ENCODE data around the gene SPA17. TPM values are rescaled to one million over a fixed set of nuclear protein-coding genes. Genes with fewer than 3 reads are reported as not detected.

Gene SPA17
- polyA plus RNA-seq, 3 donors = 0.75 to 6.7 (median 4.2) TPM

DNA sequence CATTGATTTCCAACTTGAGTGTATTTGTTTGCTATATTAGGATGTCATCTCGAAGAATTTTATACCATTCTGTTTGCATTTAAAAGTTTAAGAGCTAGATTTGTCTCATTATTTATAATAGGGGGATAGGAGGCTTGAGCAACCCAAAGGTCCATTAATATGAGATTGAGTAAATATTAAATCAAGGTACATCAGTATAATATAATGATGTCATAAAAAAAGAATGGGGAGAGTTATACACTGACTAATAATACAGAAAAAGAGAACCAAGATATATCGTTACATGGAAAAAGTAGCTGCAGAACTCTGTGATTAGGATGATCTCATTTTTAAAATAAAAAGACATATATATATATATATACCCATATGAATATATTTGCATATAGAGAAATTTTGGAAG, 19.4 kb downstream of the SPA17 start:
- no CpG with 5 or more reads among the region's 2 CpGs for WGBS (ENCODE audit: insufficient coverage)
- Histone ChIP-seq H3K36me3 (replicated peaks in 1 of 2; ENCODE audit: control insufficient read depth in 1 of 2, insufficient read depth in 2 of 2, low read length in 2 of 2) (no peaks in the 10 kb centered on the region), H3K4me2 (replicated peaks; ENCODE audit: extremely low read depth, low read length, poor library complexity, severe bottlenecking) (no peak overlapping the region), H4K20me1 (ENCODE audit: insufficient read depth, low read length) (no peaks in the 10 kb centered on the region), H3K9ac (ENCODE audit: insufficient read depth, low read length, poor library complexity, severe bottlenecking) (no peak overlapping the region), H3K27ac (ENCODE audit: low read depth in 1 of 2, low read length in 2 of 2) (no peak overlapping the region), H2AFZ (ENCODE audit: insufficient read depth, low read depth, low read length, poor library complexity, severe bottlenecking) (no peak overlapping the region), H3K9me3 (replicated peaks in 1 of 2; ENCODE audit: control insufficient read depth in 1 of 2, insufficient read depth in 1 of 2, low read length in 2 of 2) (no peaks in the 10 kb centered on the region), H3K27me3 (ENCODE audit: control insufficient read depth in 2 of 2, insufficient read depth in 2 of 2, low read length in 2 of 2) (peaks cover 0 to 2% of the 10 kb centered on the region in 2 donors), H3K4me1 (ENCODE audit: control insufficient read depth in 1 of 2, insufficient read depth in 2 of 2, low read length in 2 of 2) (no peaks in the 10 kb centered on the region), H3K4me3 (replicated peaks in 1 of 3; ENCODE audit: low read depth in 2 of 3, low read length in 3 of 3) (no peak overlapping the region), H3K79me2 (ENCODE audit: insufficient read depth, low read length) (no peaks in the 10 kb centered on the region)
- H3K27me3 Mint-ChIP-seq (ENCODE audit: low read depth in 3 of 3) = peaks cover 0 to 2% (median 0%) of the 10 kb centered on the region in 3 donors
- H3K27ac Mint-ChIP-seq = no peak overlapping the region
- intact Hi-C loops (cut with micrococcal nuclease) = no loop called here
- H3K36me3 Mint-ChIP-seq = no peaks in the 10 kb centered on the region
- no peak for DNase-seq
- peaks cover 15% of the 10 kb centered on the region for H3K4me1 Mint-ChIP-seq
- no peak overlapping the region for H3K4me3 Mint-ChIP-seq
- H3K9me3 Mint-ChIP-seq = peaks cover 0 to 7% (median 0%) of the 10 kb centered on the region in 7 donors
- TF ChIP-seq, protein P1, sequence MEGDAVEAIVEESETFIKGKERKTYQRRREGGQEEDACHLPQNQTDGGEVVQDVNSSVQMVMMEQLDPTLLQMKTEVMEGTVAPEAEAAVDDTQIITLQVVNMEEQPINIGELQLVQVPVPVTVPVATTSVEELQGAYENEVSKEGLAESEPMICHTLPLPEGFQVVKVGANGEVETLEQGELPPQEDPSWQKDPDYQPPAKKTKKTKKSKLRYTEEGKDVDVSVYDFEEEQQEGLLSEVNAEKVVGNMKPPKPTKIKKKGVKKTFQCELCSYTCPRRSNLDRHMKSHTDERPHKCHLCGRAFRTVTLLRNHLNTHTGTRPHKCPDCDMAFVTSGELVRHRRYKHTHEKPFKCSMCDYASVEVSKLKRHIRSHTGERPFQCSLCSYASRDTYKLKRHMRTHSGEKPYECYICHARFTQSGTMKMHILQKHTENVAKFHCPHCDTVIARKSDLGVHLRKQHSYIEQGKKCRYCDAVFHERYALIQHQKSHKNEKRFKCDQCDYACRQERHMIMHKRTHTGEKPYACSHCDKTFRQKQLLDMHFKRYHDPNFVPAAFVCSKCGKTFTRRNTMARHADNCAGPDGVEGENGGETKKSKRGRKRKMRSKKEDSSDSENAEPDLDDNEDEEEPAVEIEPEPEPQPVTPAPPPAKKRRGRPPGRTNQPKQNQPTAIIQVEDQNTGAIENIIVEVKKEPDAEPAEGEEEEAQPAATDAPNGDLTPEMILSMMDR (IDR thresholded peaks at IDR 0.05) = no peak

DNA sequence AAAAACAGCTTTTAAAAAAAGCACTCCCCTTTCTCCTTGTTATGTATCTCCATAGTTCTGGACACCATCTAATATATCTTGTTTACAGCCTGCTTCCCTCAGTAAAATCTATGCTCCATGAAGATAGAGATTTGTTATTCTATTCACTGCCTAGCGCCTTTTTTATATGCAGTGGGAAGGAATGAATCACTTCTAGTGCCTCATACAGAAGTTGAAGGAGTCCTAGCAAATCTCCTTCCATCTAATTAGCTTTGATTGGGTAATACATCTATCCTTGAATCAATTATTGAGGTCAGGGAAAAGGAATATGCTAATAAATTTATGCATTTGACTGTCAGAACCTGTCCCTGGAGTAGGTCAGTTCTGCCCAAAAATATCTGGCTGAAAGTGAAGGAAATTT, 25.8 kb downstream of the SPA17 start:
- Mint-ChIP-seq H3K4me3 (no peak overlapping the region), H3K36me3 (no peaks in the 10 kb centered on the region), H3K9me3 (peaks cover 0 to 11% (median 2%) of the 10 kb centered on the region in 7 donors), H3K27ac (no peak overlapping the region), H3K4me1 (peaks cover 5% of the 10 kb centered on the region), H3K27me3 (ENCODE audit: low read depth in 3 of 3) (peaks cover 0 to 2% (median 1%) of the 10 kb centered on the region in 3 donors)
- Histone ChIP-seq H3K9ac (ENCODE audit: insufficient read depth, low read length, poor library complexity, severe bottlenecking) (no peak overlapping the region), H3K4me2 (replicated peaks; ENCODE audit: extremely low read depth, low read length, poor library complexity, severe bottlenecking) (no peak overlapping the region), H3K9me3 (replicated peaks in 1 of 2; ENCODE audit: control insufficient read depth in 1 of 2, insufficient read depth in 1 of 2, low read length in 2 of 2) (peaks cover 0 to 6% of the 10 kb centered on the region in 2 donors), H3K36me3 (replicated peaks in 1 of 2; ENCODE audit: control insufficient read depth in 1 of 2, insufficient read depth in 2 of 2, low read length in 2 of 2) (no peaks in the 10 kb centered on the region), H3K27me3 (ENCODE audit: control insufficient read depth in 2 of 2, insufficient read depth in 2 of 2, low read length in 2 of 2) (peaks cover 0 to 2% of the 10 kb centered on the region in 2 donors), H3K4me3 (replicated peaks in 1 of 3; ENCODE audit: low read depth in 2 of 3, low read length in 3 of 3) (no peak overlapping the region), H3K4me1 (ENCODE audit: control insufficient read depth in 1 of 2, insufficient read depth in 2 of 2, low read length in 2 of 2) (no peaks in the 10 kb centered on the region), H2AFZ (ENCODE audit: insufficient read depth, low read depth, low read length, poor library complexity, severe bottlenecking) (no peak overlapping the region), H3K79me2 (ENCODE audit: insufficient read depth, low read length) (no peaks in the 10 kb centered on the region), H3K27ac (ENCODE audit: low read depth in 1 of 2, low read length in 2 of 2) (no peak overlapping the region), H4K20me1 (ENCODE audit: insufficient read depth, low read length) (no peaks in the 10 kb centered on the region)
- WGBS (ENCODE audit: insufficient coverage) = no CpG with 5 or more reads among the region's 1 CpG
- no peak for DNase-seq
- intact Hi-C loops (cut with micrococcal nuclease) = no loop called here
- TF ChIP-seq, protein P1 (IDR thresholded peaks at IDR 0.05) = no peak

Data from CD14-positive monocyte (primary cell).